Activated T-helper 17 cell treated with anti-CD3 and anti-CD28 coated beads, Interleukin-2, amount 50 U/mL, for 72 hours (primary cell): ENCODE results near the gene TTC39C. TPM values are rescaled to one million over a fixed set of nuclear protein-coding genes. Genes with fewer than 3 reads are reported as not detected.

Experiments used
- ATAC-seq: fragments of 150-1000 bp; cut with Tn5 transposase; replicated peaks from 2 replicates; pipeline ENCODE4 v1.10.0; 2021; ENCODE audit warnings: mild to moderate bottlenecking, moderate library complexity
- H3K27ac Mint-ChIP-seq: one replicate; pipeline ENCODE4 v1.8.0; 2022; ENCODE audit warnings: mixed read lengths
- H3K27me3 Mint-ChIP-seq: one replicate; pipeline ENCODE4 v1.8.0; 2022; ENCODE audit warnings: mixed read lengths
- H3K36me3 Mint-ChIP-seq: one replicate; pipeline ENCODE4 v1.8.0; 2022; ENCODE audit warnings: low read depth, mild to moderate bottlenecking, mixed read lengths
- H3K4me1 Mint-ChIP-seq: one replicate; pipeline ENCODE4 v1.8.0; 2022; ENCODE audit warnings: mixed read lengths
- H3K4me3 Mint-ChIP-seq: one replicate; pipeline ENCODE4 v1.8.0; 2022; ENCODE audit warnings: mild to moderate bottlenecking, mixed read lengths
- H3K9me3 Mint-ChIP-seq: one replicate; pipeline ENCODE4 v1.8.0; 2022; ENCODE audit warnings: mixed read lengths
- total RNA-seq, 2 donors: library from RNA; stranded (reverse); gene quantifications; one replicate each; pipeline ENCODE4 v1.2.3, GENCODE V29; 2022

The TTC39C gene
- total RNA-seq, 2 donors from 2014 or later, result 59.6 to 76.7 TPM

GRCh38 chr18:24003288-24003687 is 11.3 kb upstream of the TTC39C start:
- Mint-ChIP-seq H3K4me1 (peaks cover 60% of the 10 kb centered on the region), H3K4me3 (peak overlapping the region; percentile 70), H3K36me3 (no peaks in the 10 kb centered on the region), H3K27me3 (no peaks in the 10 kb centered on the region), H3K9me3 (no peaks in the 10 kb centered on the region), H3K27ac (peak overlapping the region; percentile 21)
- ATAC-seq, result no peak

- no peaks in the 10 kb centered on the region for H3K27me3 Mint-ChIP-seq
- peaks cover 62% of the 10 kb centered on the region for H3K4me1 Mint-ChIP-seq
- peak overlapping the region; percentile 42 for H3K27ac Mint-ChIP-seq
- peak overlapping the region; percentile 70 for H3K4me3 Mint-ChIP-seq
- no peaks in the 10 kb centered on the region for H3K36me3 Mint-ChIP-seq
- ATAC-seq, result peak; percentile 26
- no peaks in the 10 kb centered on the region for H3K9me3 Mint-ChIP-seq
Measured at GRCh38 chr18:24003903-24004640, 10.5 kb upstream of the TTC39C start.

GRCh38 chr18:24006712-24007313 is 7.7 kb upstream of the TTC39C start:
- ATAC-seq, result peak; percentile 63
- no peaks in the 10 kb centered on the region for H3K27me3 Mint-ChIP-seq
- H3K27ac Mint-ChIP-seq, result peak overlapping the region; percentile 58
- H3K4me1 Mint-ChIP-seq, result peaks cover 61% of the 10 kb centered on the region
- no peaks in the 10 kb centered on the region for H3K36me3 Mint-ChIP-seq
- H3K4me3 Mint-ChIP-seq, result peak overlapping the region; percentile 9
- no peaks in the 10 kb centered on the region for H3K9me3 Mint-ChIP-seq

- peaks cover 56% of the 10 kb centered on the region for H3K4me1 Mint-ChIP-seq
- H3K4me3 Mint-ChIP-seq, result peak overlapping the region; percentile 76
- ATAC-seq, result no peak
- H3K27me3 Mint-ChIP-seq, result no peaks in the 10 kb centered on the region
- H3K36me3 Mint-ChIP-seq, result no peaks in the 10 kb centered on the region
- H3K9me3 Mint-ChIP-seq, result no peaks in the 10 kb centered on the region
- H3K27ac Mint-ChIP-seq, result peak overlapping the region; percentile 55
Measured at GRCh38 chr18:24009246-24009645, 5.3 kb upstream of the TTC39C start.

GRCh38 chr18:24009651-24010333 is 4.8 kb upstream of the TTC39C start:
- Mint-ChIP-seq H3K27me3 (no peaks in the 10 kb centered on the region), H3K9me3 (no peaks in the 10 kb centered on the region), H3K36me3 (no peaks in the 10 kb centered on the region), H3K4me3 (peak overlapping the region; percentile 76), H3K27ac (peak overlapping the region; percentile 55), H3K4me1 (peaks cover 52% of the 10 kb centered on the region)
- peak; percentile 20 for ATAC-seq

GRCh38 chr18:24010673-24011072 is 3.9 kb upstream of the TTC39C start:
- Mint-ChIP-seq H3K4me1 (peaks cover 52% of the 10 kb centered on the region), H3K27me3 (no peaks in the 10 kb centered on the region), H3K27ac (no peak overlapping the region), H3K36me3 (peaks cover 6% of the 10 kb centered on the region), H3K4me3 (peak overlapping the region; percentile 76), H3K9me3 (no peaks in the 10 kb centered on the region)
- no peak for ATAC-seq

- H3K36me3 Mint-ChIP-seq, result peaks cover 13% of the 10 kb centered on the region
- H3K4me3 Mint-ChIP-seq, result peak overlapping the region; percentile 76
- ATAC-seq, result no peak
- H3K9me3 Mint-ChIP-seq, result no peaks in the 10 kb centered on the region
- peaks cover 50% of the 10 kb centered on the region for H3K4me1 Mint-ChIP-seq
- no peaks in the 10 kb centered on the region for H3K27me3 Mint-ChIP-seq
- peak overlapping the region; percentile 81 for H3K27ac Mint-ChIP-seq
Measured at GRCh38 chr18:24011123-24011917, 3.2 kb upstream of the TTC39C start.

GRCh38 chr18:24013051-24013450 is 1.5 kb upstream of the TTC39C start:
- Mint-ChIP-seq H3K4me1 (peaks cover 48% of the 10 kb centered on the region), H3K27me3 (no peaks in the 10 kb centered on the region), H3K27ac (peak overlapping the region; percentile 81), H3K36me3 (peaks cover 27% of the 10 kb centered on the region), H3K4me3 (peak overlapping the region; percentile 76), H3K9me3 (no peaks in the 10 kb centered on the region)
- ATAC-seq, result no peak

GRCh38 chr18:24014986-24015638 is 558 bp downstream of the TTC39C start:
- ATAC-seq, result peak; percentile 6
- no peaks in the 10 kb centered on the region for H3K27me3 Mint-ChIP-seq
- peaks cover 45% of the 10 kb centered on the region for H3K4me1 Mint-ChIP-seq
- peak overlapping the region; percentile 88 for H3K27ac Mint-ChIP-seq
- no peaks in the 10 kb centered on the region for H3K9me3 Mint-ChIP-seq
- peak overlapping the region; percentile 86 for H3K4me3 Mint-ChIP-seq
- H3K36me3 Mint-ChIP-seq, result peaks cover 48% of the 10 kb centered on the region

- no peak for ATAC-seq
- Mint-ChIP-seq H3K27ac (peak overlapping the region; percentile 88), H3K4me3 (peak overlapping the region; percentile 86), H3K36me3 (peaks cover 56% of the 10 kb centered on the region), H3K27me3 (no peaks in the 10 kb centered on the region), H3K9me3 (no peaks in the 10 kb centered on the region), H3K4me1 (peaks cover 53% of the 10 kb centered on the region)
Measured at GRCh38 chr18:24015639-24016631, 1.4 kb downstream of the TTC39C start.

- H3K9me3 Mint-ChIP-seq, result no peaks in the 10 kb centered on the region
- peaks cover 55% of the 10 kb centered on the region for H3K4me1 Mint-ChIP-seq
- no peaks in the 10 kb centered on the region for H3K27me3 Mint-ChIP-seq
- H3K36me3 Mint-ChIP-seq, result peaks cover 63% of the 10 kb centered on the region
- H3K27ac Mint-ChIP-seq, result peak overlapping the region; percentile 88
- no peak for ATAC-seq
- H3K4me3 Mint-ChIP-seq, result peak overlapping the region; percentile 86
Measured at GRCh38 chr18:24016643-24017042, 2.1 kb downstream of the TTC39C start.

GRCh38 chr18:24018299-24018886 is 3.8 kb downstream of the TTC39C start:
- peak; percentile 58 for ATAC-seq
- Mint-ChIP-seq H3K36me3 (peaks cover 81% of the 10 kb centered on the region), H3K4me1 (peaks cover 53% of the 10 kb centered on the region), H3K4me3 (peak overlapping the region; percentile 86), H3K9me3 (no peaks in the 10 kb centered on the region), H3K27me3 (no peaks in the 10 kb centered on the region), H3K27ac (peak overlapping the region; percentile 88)
